A673 (cell line): ENCODE results near the gene CHD5. TPM values are rescaled to one million over a fixed set of nuclear protein-coding genes. Genes with fewer than 3 reads are reported as not detected.

Experiments used
- BruUV-seq: library from RNA; stranded (reverse); fragments of 400-500 nt; replicated peaks from 2 replicates; lab custom pipeline; 2021; lab: Mats Ljungman, UMichigan
- CTCF ChIA-PET: fragments of 300-600 bp; sonication (Branson Sonifier 250); formaldehyde crosslinking; loops from one replicate; lab custom pipeline; 2022; ENCODE audit warnings: antibody characterized with exemption; lab: Charles Lee
- POLR2A ChIA-PET: fragments of 300-600 bp; sonication (Branson Sonifier 250); formaldehyde crosslinking; loops from one replicate; lab custom pipeline; 2022; ENCODE audit warnings: antibody characterized with exemption; ENCODE audit not compliant: low non-redundant PET; lab: Charles Lee
- DNase-seq: peaks from one replicate; pipeline ENCODE4 v3.0.0-alpha.2; 2015; ENCODE audit warnings: low spot score
- H3K27ac ChIP-seq: fragments of 200-600 bp; sonication (generic); 2 replicates; pipeline ENCODE4 v1.5.1; 2016; ENCODE audit warnings: mixed run types, low read depth, mild to moderate bottlenecking, mixed read lengths, antibody characterized with exemption, low read length; ENCODE audit not compliant: poor library complexity, severe bottlenecking
- H3K27me3 ChIP-seq: fragments of 200-600 bp; sonication (generic); replicated peaks from 2 replicates; pipeline ENCODE4 v1.6.1; 2017; ENCODE audit warnings: mixed run types, low read depth, mild to moderate bottlenecking, mixed read lengths, antibody characterized with exemption, low read length; ENCODE audit not compliant: insufficient read depth, poor library complexity
- H3K36me3 ChIP-seq: fragments of 200-600 bp; sonication (generic); 2 replicates; pipeline ENCODE4 v1.6.1; 2016; ENCODE audit warnings: mixed run types, mild to moderate bottlenecking, mixed read lengths, antibody characterized with exemption, low read length; ENCODE audit not compliant: insufficient read depth, poor library complexity, severe bottlenecking
- H3K4me1 ChIP-seq: fragments of 200-600 bp; sonication (generic); 2 replicates; pipeline ENCODE4 v1.6.1; 2017; ENCODE audit warnings: mixed run types, mild to moderate bottlenecking, mixed read lengths, antibody characterized with exemption, low read length; ENCODE audit not compliant: insufficient read depth, poor library complexity, severe bottlenecking
- H3K4me3 ChIP-seq: fragments of 200-600 bp; sonication (generic); 2 replicates; pipeline ENCODE4 v1.5.1; 2016; ENCODE audit warnings: low read depth, mixed run types, mild to moderate bottlenecking, mixed read lengths, low read length; ENCODE audit not compliant: poor library complexity, severe bottlenecking
- H3K9me3 ChIP-seq: fragments of 200-600 bp; sonication (generic); 2 replicates; pipeline ENCODE4 v1.6.1; 2016; ENCODE audit warnings: mixed run types, low read depth, mild to moderate bottlenecking, mixed read lengths, antibody characterized with exemption, low read length; ENCODE audit not compliant: poor library complexity, severe bottlenecking
- CTCF ChIP-seq: fragments of 300-800, 200-600 bp; sonication (generic); conservative IDR thresholded peaks from 2 replicates; pipeline ENCODE4 v1.5.1; 2017; ENCODE audit warnings: low read depth, mild to moderate bottlenecking, antibody characterized with exemption, low read length, moderate library complexity, mixed read lengths
- EZH2 ChIP-seq: fragments of 200-600 bp; sonication (generic); IDR thresholded peaks from 2 replicates; pipeline ENCODE4 v1.6.1; 2017; ENCODE audit warnings: borderline replicate concordance, low read depth, mild to moderate bottlenecking, mixed read lengths, antibody characterized with exemption, low read length; ENCODE audit not compliant: poor library complexity, severe bottlenecking
- intact Hi-C: fragments of 100-400 bp; cut with micrococcal nuclease; formaldehyde crosslinking; loops from one replicate; pipeline ENCODE4 v1.10.0; 2022; ENCODE audit not compliant: unreplicated experiment
- total RNA-seq: library from RNA; stranded (reverse); gene quantifications from 2 replicates; pipeline ENCODE4 v1.2.3, GENCODE V29; 2021

Gene CHD5
- total RNA-seq, 1 experiment from 2014 or later: 0.58 TPM

GRCh38 chr1:6086762-6087376 lies 93.3 kb downstream of the CHD5 start:
- ChIA-PET CTCF (interaction anchor here (0.6 kb wide), 1 partner anchor 13 kb away, joined by 3 read pairs; no protein-coding TSS in a partner anchor), POLR2A (no interaction called here)

GRCh38 chr1:6086358-6086757 lies 93.8 kb downstream of the CHD5 start:
- ChIA-PET CTCF (interaction anchor here (0.6 kb wide), 1 partner anchor 13 kb away, joined by 3 read pairs; no protein-coding TSS in a partner anchor), POLR2A (no interaction called here)
- Histone ChIP-seq H3K4me3 (no peak overlapping the region), H3K9me3 (no peaks in the 10 kb centered on the region), H3K36me3 (no peaks in the 10 kb centered on the region), H3K27ac (no peak overlapping the region), H3K27me3 (no peaks in the 10 kb centered on the region), H3K4me1 (peaks cover 6% of the 10 kb centered on the region)
- no peak for DNase-seq
- TF ChIP-seq EZH2 (no peak), CTCF (no peak)
- intact Hi-C loops: no loop called here
- no TSS peak for BruUV-seq

More at GRCh38 chr1:6086762-6087376, 93.3 kb downstream of the CHD5 start:
- no peaks in the 10 kb centered on the region for H3K9me3 ChIP-seq
- no TSS peak for BruUV-seq
- H3K4me3 ChIP-seq: no peak overlapping the region
- no peak for TF ChIP-seq EZH2
- TF ChIP-seq CTCF: no peak
- intact Hi-C loops: no loop called here
- peaks cover 6% of the 10 kb centered on the region for H3K4me1 ChIP-seq
- no peak for DNase-seq
- H3K27me3 ChIP-seq: no peaks in the 10 kb centered on the region
- no peaks in the 10 kb centered on the region for H3K36me3 ChIP-seq
- no peak overlapping the region for H3K27ac ChIP-seq

GRCh38 chr1:6085666-6086065 lies 94.5 kb downstream of the CHD5 start:
- no peak overlapping the region for H3K4me3 ChIP-seq
- intact Hi-C loops: no loop called here
- ChIA-PET POLR2A (no interaction called here), CTCF (no interaction called here)
- H3K27me3 ChIP-seq: no peaks in the 10 kb centered on the region
- no peak overlapping the region for H3K27ac ChIP-seq
- no TSS peak for BruUV-seq
- H3K4me1 ChIP-seq: peaks cover 6% of the 10 kb centered on the region
- no peaks in the 10 kb centered on the region for H3K9me3 ChIP-seq
- DNase-seq: no peak
- TF ChIP-seq EZH2: no peak
- TF ChIP-seq CTCF: no peak
- no peaks in the 10 kb centered on the region for H3K36me3 ChIP-seq
